Muscle of arm (tissue), 14 donors: Measurements from ENCODE around the gene TREML4. TPM values are rescaled to one million over a fixed set of nuclear protein-coding genes. Genes with fewer than 3 reads are reported as not detected.
"Not testable (repeated sequence)": the region's sequence is repeated elsewhere in the genome, so short reads cannot be mapped to it uniquely, and the experiment has no call there.

Source experiments
- DNase-seq: peaks from one replicate; pipeline ENCODE4 v3.0.0-alpha.2; 2013
- long read RNA-seq, 11 donors: transcript quantifications; one replicate each; lab custom pipeline, GENCODE V29; 2026
- polyA plus RNA-seq, 12 donors: library from polyadenylated mRNA; unstranded; fragments of 120-200 nt; gene quantifications; one replicate each; pipeline ENCODE4 v1.2.1, GENCODE V29; 2013; ENCODE audit not compliant: insufficient read length in 12 of 12

Gene TREML4
- not detected for polyA plus RNA-seq
- long read RNA-seq, donor 1 = 0 reads
- long read RNA-seq, donor 2 = 0 reads
- long read RNA-seq, donor 3 = 0 reads
- long read RNA-seq, donor 4 = 0 reads
- long read RNA-seq, donor 5 = 0 reads
- long read RNA-seq, donor 6 = 0 reads
- long read RNA-seq, donor 7 = 0 reads
- long read RNA-seq, donor 8 = 0 reads
- long read RNA-seq, donor 9 = 0 reads
- long read RNA-seq, donor 10 = 0 reads
- long read RNA-seq, donor 11 = 0 reads

GRCh38 chr6:41228096-41228495 lies at the start of gene TREML4:
TREML4 (plus strand) TSS chr6:41228349; CDS start chr6:41228428, 79 bp downstream.
- no peak for DNase-seq

- DNase-seq = no peak
These were observed 49.0 kb upstream of the TREML4 start for GRCh38 chr6:41179163-41179562.

- no peak for DNase-seq
These were observed 46.6 kb upstream of the TREML4 start for GRCh38 chr6:41181566-41181965.

- DNase-seq = no peak
These were observed 45.8 kb upstream of the TREML4 start for GRCh38 chr6:41182069-41183034.

- no peak for DNase-seq
These were observed 43.4 kb upstream of the TREML4 start for GRCh38 chr6:41184761-41185160.

- no peak for DNase-seq
These were observed 42.1 kb upstream of the TREML4 start for GRCh38 chr6:41186031-41186562.

GRCh38 chr6:41187924-41188886 lies 39.9 kb upstream of the TREML4 start:
- DNase-seq = no peak

GRCh38 chr6:41189046-41189445 lies 39.1 kb upstream of the TREML4 start:
- not testable (repeated sequence) for DNase-seq

GRCh38 chr6:41189967-41190366 lies 38.2 kb upstream of the TREML4 start:
- no peak for DNase-seq

- DNase-seq = no peak
These were observed 37.4 kb upstream of the TREML4 start for GRCh38 chr6:41190791-41191190.

- DNase-seq = no peak
These were observed 36.6 kb upstream of the TREML4 start for GRCh38 chr6:41191569-41191968.

GRCh38 chr6:41193171-41193734 lies 34.9 kb upstream of the TREML4 start:
- no peak for DNase-seq

GRCh38 chr6:41193884-41194283 lies 34.3 kb upstream of the TREML4 start:
- DNase-seq = no peak

GRCh38 chr6:41194386-41194785 lies 33.8 kb upstream of the TREML4 start:
- DNase-seq = no peak

GRCh38 chr6:41197234-41197633 lies 30.9 kb upstream of the TREML4 start:
- no peak for DNase-seq

- no peak for DNase-seq
These were observed 28.4 kb upstream of the TREML4 start for GRCh38 chr6:41199552-41200246.

GRCh38 chr6:41200296-41200900 lies 27.8 kb upstream of the TREML4 start:
- peak; percentile 7 for DNase-seq

GRCh38 chr6:41200901-41201763 lies 27.0 kb upstream of the TREML4 start, which contains the start of gene TREML2:
TREML2 (minus strand) TSS chr6:41201149; CDS start chr6:41201008, 141 bp downstream.
- DNase-seq = no peak

- DNase-seq = no peak
These were observed 26.4 kb upstream of the TREML4 start for GRCh38 chr6:41201764-41202173.
